Raji (cell line): ENCODE measurements around the gene PCSK1N.

ENCODE experiments used
- POLR2A ChIP-seq: IDR thresholded peaks from 2 replicates; pipeline ENCODE4 v1.6.1; 2011; ENCODE audit warnings: low read depth, low read length, control low read depth; ENCODE audit not compliant: insufficient read depth

PCSK1N gene

DNA sequence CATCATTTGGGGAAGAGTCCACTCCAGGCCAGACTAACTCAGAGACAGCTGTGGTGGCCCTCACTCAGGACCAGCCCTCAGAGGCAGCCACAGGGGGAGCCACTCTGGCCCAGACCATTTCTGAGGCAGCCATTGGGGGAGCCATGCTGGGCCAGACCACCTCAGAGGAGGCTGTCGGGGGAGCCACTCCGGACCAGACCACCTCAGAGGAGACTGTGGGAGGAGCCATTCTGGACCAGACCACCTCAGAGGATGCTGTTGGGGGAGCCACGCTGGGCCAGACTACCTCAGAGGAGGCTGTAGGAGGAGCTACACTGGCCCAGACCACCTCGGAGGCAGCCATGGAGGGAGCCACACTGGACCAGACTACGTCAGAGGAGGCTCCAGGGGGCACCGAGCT, 12.4 kb downstream of the PCSK1N start:
- TF ChIP-seq POLR2A, result no peak

DNA sequence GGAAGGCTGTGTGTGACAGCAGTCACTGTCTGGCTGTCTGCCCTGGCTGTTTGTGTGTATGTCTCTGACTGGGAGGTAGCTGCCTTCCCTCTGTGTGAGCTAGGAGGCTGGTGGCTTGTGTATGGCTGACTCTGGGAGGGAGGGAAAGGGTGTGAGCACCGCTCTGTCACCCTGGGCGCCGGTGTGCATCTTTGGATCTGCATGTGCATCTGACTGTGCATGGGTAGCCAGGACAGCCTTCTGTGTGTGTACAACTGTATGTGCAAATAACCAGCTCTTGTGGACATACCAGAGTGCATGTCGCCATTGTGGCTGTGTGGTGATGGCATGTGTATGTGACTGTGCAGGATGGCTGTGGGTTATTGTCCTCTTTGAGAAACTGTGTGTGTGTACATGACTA, 16.5 kb downstream of the PCSK1N start:
- TF ChIP-seq POLR2A, result no peak

DNA sequence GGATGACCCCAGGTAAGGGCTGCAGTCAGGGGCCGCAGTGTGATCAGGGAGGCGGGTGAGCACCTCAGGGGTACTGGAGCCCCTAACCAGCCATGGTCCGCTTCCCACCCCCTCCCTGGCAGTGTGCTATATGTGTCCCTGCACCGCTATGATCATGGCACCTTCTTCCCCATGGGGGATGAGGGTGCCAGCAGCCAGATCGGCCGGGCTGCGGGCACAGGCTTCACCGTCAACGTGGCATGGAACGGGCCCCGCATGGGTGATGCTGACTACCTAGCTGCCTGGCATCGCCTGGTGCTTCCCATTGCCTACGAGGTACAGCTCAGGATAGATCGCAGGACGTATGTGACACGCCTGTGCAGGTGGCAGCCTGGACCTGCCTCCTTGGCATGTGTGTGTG, 17.3 kb downstream of the PCSK1N start:
- no peak for TF ChIP-seq POLR2A

DNA sequence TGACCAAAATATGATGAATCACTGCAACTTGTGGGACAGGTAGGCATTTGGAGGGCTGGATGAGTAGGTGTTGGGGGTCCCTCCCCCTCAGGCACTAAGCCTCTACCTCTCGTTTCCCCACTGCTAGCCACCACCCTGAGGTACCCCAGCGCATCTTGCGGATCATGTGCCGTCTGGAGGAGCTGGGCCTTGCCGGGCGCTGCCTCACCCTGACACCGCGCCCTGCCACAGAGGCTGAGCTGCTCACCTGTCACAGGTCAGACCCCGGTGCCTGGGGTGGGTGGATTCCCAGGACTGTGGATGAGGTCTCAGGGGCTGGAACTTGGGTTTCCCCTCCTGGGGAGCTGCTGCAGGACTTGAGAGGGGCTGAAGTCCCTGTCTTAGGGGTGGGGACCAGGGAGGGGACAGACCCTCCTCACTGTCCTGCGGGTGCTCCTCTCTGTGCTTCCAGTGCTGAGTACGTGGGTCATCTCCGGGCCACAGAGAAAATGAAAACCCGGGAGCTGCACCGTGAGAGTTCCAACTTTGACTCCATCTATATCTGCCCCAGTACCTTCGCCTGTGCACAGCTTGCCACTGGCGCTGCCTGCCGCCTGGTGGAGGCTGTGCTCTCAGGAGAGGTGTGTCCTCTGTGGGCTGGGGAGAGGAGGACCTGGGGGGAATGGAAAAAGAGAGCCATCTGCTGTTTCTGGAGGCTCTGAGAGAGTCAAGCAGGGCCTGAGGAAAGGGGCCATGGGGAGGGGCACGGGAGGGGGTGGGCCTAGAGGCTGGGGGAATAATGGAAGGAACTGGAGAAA, 19.2 kb downstream of the PCSK1N start:
- TF ChIP-seq POLR2A, result no peak

DNA sequence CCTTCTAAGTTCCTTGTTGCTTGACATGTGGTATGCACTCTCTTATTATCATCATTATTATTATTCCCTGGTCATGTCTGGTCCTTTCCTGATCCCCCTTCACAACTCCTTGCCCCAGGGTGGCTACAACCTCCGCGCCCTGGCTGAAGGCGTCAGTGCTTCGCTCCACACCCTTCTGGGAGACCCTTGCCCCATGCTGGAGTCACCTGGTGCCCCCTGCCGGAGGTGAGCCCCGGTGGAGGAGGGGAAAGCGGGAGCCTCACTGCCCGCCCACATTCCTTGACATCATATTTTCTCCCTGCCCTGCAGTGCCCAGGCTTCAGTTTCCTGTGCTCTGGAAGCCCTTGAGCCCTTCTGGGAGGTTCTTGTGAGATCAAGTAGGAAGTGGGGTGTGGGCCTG, 20.1 kb downstream of the PCSK1N start:
- no peak for TF ChIP-seq POLR2A

DNA sequence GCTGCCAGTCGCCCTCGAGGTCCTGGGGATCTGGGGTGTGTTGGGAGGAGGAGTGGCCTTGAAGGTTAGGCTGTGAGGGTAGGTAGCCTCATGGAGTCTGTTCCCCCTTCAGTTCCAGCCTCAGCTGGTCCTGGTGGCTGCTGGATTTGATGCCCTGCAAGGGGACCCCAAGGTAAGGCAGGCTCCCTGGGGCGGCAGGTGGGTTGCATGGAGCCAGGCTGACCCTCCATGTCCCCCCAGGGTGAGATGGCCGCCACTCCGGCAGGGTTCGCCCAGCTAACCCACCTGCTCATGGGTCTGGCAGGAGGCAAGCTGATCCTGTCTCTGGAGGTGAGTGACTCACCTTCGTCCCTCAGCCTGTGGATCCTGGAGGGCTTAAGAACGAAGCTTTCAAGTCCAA, 20.7 kb downstream of the PCSK1N start:
- no peak for TF ChIP-seq POLR2A

DNA sequence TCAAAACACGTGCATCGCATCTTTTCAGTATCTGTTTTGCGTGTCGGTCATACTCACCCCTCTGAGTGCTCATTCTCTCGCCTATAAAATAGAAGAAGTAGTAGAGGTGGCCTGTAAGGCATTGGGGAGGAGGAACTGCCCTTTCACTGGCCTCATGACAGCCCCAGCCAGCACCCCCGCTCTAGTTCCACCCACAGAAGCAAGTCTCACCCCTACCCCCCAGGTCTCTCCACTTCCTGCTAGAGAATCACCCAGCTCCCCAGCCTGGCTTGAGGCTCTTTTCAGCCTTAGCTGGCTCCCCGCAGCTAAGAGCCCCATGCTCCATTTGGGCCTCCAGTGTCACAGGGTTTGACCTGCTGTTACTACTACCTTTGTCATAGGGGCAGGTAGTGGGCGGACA, 21.8 kb downstream of the PCSK1N start:
- no peak for TF ChIP-seq POLR2A

DNA sequence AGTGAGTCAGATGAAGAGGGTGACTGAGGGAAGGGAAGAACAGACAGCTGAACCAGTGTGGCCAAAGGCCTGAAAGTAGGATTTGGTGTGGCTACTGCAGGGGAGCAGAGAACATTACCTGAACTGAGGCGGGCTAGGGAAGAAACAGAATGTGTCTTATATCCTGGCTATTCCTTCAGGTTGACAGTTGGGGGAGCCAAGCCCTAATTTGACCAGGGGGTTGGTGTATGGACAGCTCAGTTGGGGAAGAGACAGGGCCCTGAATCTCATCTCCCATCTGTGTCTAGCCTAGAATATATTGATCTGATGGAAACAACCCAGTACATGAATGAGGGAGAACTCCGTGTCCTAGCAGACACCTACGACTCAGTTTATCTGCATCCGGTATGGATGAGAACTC, 29.3 kb downstream of the PCSK1N start:
- TF ChIP-seq POLR2A, result no peak

DNA sequence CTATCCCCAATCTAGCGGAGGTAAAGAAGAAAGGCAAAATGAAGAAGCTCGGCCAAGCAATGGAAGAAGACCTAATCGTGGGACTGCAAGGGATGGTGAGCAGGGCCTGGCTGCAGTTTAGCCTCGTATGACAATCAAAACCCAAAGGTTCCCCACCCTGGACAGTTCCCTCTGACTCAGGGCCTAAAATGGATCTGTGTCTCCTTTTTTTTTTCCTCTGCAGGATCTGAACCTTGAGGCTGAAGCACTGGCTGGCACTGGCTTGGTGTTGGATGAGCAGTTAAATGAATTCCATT, 32.6 kb downstream of the PCSK1N start:
- TF ChIP-seq POLR2A, result no peak

DNA sequence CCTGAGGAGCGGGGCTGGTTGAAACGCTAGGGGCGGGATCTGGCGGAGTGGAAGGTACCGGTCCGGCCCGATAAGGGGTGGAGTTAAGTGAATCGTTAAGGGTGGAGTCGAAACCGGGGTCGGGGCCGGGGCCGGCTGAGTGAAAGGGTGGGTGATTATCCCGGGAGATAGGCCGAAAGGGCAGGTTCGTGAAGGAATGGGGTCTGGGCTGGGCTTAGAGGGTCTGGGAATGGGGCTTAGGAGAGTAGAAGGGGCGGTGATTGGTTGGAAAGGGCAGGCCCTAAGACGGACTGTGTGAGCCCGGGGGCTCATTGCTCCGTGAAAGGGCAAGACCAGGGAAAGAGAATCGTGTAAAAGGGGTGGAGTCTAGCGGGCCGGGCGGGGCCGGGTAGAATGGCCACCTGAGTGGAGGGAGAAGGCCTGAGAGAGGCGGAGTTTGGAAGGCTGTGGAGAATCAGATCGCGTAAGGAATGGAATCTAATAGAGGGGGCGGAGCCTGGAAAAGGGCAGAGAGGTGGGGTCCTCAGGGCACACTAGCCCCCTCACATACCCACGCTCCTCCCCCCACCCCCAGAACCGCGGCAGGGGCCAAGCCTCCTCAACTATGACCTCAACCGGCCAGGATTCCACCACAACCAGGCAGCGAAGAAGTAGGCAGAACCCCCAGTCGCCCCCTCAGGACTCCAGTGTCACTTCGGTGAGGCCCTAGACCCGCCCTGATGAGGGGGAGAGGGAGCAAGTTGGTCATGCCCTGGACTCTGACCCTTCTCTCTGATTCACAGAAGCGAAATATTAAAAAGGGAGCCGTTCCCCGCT, 33.1 kb downstream of the PCSK1N start:
- peak; percentile 72 for TF ChIP-seq POLR2A

DNA sequence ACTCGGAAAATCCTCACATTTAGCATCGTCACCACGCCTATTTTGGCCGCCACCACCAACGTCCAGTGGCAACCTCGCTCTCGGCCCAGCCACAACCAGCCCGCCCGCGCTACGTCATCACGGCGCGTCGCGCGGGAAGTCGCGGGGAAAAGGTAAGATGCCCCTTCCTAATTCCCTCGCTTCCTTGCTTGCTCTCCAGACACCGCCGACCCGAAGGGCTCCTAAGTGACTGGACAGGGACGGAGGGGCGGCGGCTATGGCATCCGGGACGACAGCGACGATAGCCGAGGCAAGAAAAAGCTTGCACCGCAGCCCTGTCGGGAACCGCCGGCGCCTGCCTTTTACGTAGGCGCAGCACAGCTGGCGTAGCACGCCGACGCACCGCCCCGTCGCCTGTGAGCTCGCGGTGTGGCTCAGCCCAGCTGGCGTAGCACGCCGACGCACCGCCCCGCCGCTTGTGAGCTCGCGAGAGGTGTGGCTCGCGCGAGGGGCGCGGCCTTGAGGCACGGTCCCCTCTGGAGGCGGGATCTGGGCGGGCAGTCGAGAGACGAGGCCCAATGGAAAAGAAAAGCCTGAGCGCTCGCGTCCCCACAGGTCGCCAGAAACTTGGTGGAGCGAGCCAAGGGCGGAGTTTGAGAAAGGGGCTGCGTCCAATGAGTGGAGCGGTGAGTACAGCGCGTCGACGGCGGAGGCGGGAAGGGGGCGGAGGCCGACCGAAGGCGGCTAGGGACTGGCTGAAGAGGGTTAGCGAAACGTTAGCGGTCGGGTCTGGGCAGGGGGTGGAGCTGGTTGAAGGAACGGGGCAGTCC, 33.9 kb downstream of the PCSK1N start, which contains the start of gene HDAC6:
TSS of gene HDAC6 (plus strand) at position 788 of the 809 bp plus-strand sequence. CDS start 626 bp downstream, outside the sequence.
- peak; percentile 77 for TF ChIP-seq POLR2A

DNA sequence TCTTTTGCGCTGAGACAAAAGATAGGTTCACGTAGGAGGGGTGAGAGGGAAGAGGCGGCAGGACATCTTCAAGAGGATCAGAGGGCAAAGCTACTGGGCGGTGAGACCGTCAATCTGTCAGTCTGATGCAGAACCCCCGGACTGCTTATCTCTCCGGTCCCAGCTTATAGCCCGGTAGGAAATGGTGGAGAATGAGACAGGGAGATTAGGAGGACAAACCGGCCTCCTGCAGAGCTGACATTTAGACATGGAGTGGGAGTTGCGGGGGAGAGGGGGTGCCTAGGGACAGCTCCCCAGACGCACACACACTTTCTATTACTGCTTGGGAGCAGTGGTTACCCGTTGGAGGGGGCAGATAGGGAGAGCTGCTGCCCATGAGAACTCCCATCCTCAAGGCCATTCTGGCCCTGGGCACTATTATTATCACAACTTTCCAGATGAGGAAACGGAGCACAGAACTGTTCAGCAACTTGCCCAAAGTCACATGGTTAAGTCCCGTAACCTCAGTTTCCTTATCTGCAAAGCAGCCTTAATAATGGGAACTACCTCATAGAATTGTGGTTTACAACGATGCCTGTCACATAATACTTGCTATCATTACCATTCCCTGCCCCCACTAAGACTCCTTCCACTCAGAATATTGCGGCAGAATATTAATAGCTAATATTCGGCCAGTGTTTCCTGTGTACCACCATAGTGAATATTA, 34.7 kb downstream of the PCSK1N start:
- no peak for TF ChIP-seq POLR2A

DNA sequence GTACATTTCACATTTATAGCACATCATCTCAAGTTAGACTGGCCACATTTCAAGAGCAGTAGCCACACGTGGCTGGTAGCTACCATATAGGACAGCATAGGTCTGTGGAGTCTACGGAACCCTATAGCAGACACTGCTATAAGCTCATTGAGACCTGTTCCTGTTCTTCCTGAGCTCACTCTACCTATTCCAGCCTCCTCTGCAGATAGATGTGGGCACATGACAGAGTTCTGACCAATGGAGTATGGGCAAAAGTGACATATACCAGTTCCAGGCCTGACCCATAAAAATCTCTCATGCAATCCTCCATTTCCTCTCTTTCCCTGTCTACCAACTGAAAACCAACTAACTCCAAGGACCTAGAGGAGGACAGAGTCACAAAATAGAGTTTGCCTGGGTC, 37.1 kb downstream of the PCSK1N start:
- TF ChIP-seq POLR2A, result no peak

DNA sequence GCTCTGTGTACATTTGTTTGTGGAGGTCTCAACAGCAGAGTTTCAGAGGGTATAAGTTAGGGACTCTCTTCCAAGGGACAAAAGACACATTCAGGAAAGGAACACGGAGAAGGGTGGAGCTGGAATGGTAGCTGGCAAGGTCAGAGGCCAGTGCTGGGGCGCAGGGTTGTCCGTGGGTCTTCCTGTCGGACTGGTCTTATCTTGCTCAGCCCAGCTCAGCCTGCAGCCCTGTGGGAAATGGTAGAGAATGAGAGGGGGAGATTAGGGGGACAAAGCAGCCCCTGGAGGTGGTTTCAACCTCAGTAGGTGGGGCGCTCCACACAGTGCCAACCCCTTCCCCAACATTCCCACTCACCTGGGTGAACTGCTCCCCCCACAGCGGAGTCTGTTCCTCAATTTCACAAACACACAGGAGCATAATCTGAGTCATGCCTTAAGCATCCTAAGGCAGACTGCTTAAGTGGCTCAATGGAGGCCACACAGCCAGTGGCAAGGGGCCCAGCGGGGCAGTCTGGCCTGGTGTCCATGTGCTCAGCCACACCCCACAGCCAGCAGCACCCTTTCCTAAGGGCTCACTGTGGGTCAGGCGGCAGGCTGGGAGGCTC, 40.4 kb downstream of the PCSK1N start:
- TF ChIP-seq POLR2A, result no peak

DNA sequence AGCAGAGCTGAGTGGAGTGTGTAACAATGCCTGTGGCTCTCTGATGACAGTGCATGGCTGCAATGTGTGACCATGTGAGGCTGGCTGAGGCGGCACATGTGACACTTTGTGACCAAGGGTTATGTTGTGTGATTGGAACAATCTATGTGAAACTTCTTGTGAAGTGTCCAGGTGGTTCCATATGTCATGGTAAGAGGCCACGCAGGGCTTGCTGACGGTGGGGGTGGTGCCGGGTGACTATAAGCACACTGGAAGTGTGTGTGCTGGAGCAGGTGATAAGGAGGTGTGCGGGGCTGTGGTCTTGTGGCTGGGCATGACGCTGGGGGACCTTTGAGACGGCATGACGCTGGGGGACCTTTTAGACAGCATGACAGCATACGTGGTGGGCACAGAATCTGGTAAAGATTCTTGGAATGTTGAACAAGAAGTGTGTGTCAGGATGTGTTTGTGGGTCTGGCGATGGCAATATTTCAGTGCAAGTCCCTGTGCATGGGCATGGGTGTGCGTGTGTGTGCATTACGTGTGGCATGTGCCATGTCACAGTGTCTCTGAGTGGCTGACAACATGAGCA, 41.0 kb downstream of the PCSK1N start:
- no peak for TF ChIP-seq POLR2A

DNA sequence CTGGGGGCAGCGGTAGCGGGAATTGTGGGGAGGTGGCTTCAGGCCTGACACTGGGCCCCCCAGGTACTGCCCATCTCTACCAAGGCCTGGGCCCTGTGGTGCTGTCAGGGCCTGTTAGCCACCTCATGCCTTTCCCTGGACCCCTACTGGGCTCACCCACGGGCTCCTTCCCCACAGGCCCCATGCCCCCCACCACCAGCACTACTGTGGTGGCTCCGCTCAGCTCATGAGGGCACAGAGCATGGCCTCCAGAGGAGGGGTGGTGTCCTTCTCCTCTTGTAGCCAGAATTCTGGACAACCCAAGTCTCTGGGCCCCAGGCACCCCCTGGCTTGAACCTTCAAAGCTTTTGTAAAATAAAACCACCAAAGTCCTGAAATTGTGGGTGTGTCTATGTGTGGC, 41.5 kb downstream of the PCSK1N start:
- TF ChIP-seq POLR2A, result no peak
